ENCODE data around the gene IL12RB2. TPM values are rescaled to one million over a fixed set of nuclear protein-coding genes. Genes with fewer than 3 reads are reported as not detected.

IL12RB2 gene
- total and polyA plus RNA-seq, 2 of the 13 experiments (the other 11 are each of a cell fraction or from before 2014, with no cell fraction given) = not detected

DNA sequence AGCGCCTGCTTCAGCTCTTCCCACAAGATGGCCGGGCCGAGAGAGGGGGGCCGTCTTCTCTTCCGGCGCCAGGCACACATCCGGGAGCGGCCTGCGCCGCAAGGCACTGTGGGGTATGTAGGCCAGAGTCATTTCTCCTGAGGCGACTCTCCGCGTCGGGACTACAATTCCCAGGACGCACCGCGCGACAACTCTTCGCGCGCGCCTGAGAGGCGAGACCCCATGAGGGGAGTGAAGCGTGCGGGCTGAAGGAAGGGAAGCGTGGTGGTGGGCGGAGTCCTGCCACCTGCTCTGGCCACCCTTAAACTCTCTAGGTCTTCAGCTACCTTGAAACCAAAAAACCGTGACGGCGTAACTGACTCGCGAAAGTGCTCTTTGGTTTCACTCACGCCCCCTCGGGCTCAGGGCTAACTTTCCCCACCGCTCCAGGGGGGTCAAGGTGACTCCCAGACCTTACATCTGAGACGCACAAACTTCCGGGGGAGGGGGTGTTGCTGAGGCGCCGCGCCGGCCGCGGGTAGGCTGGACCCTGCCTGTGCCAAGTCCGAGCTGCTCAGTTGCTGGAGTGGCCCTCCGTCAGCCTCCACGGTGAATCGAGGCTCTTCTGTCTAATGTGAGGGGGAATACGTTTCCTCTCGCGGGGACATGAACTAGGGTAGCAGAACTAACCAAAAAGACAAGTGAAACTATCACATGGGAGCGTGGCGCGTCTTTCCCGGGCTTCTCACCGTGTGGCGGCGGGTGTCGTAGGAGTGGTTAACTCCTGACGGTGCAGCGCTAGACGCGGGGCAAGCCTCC lies 122.9 kb downstream of the IL12RB2 start, which contains the start of gene SERBP1 (continued):
- TF ChIP-seq ZBTB49 (CRISPR knock-in tag; IDR thresholded peaks at IDR 0.05; ENCODE audit: borderline replicate concordance) (no peak), ZBTB14 (CRISPR knock-in tag; IDR thresholded peaks at IDR 0.05) (no peak), SRSF4 (IDR thresholded peaks at IDR 0.05; ENCODE audit: low read depth, low read length, poor library complexity, severe bottlenecking) (no peak), KAT8 (CRISPR knock-in tag; IDR thresholded peaks at IDR 0.05) (peak; percentile 84), TOE1 (CRISPR knock-in tag; IDR thresholded peaks at IDR 0.05) (no peak), ZNF263 (CRISPR knock-in tag; IDR thresholded peaks at IDR 0.05) (no peak), CREB1 (IDR thresholded peaks at IDR 0.05) (peak; percentile 58; the same call in 1 of the 2 replicates), CREB1 (CRISPR knock-in tag; IDR thresholded peaks at IDR 0.05) (peak; percentile 88), PRPF4 (IDR thresholded peaks at IDR 0.05; ENCODE audit: low read depth, low read length, poor library complexity, severe bottlenecking) (no peak), ZNF776 (CRISPR knock-in tag; IDR thresholded peaks at IDR 0.05) (0 out of 2 replicates have a peak, but pooled peaks have one; percentile 47), CBX1 (IDR thresholded peaks at IDR 0.05; ENCODE audit: low read depth) (no peak), IRF2 (CRISPR knock-in tag; IDR thresholded peaks at IDR 0.05) (peak; percentile 39), ZNF260 (CRISPR knock-in tag; IDR thresholded peaks at IDR 0.05; ENCODE audit: borderline replicate concordance, low read depth) (no peak), ATF2 (CRISPR knock-in tag; IDR thresholded peaks at IDR 0.05) (peak; percentile 80; the same call in 1 of the 2 replicates), SNAI1 (CRISPR knock-in tag; IDR thresholded peaks at IDR 0.05; ENCODE audit: borderline replicate concordance) (peak; percentile 61), LRRFIP1 (CRISPR knock-in tag; conservative IDR thresholded peaks at IDR 0.05) (no peak), ZNF792 (CRISPR knock-in tag; IDR thresholded peaks at IDR 0.05) (no peak)
- TF ChIP-seq, protein P1, sequence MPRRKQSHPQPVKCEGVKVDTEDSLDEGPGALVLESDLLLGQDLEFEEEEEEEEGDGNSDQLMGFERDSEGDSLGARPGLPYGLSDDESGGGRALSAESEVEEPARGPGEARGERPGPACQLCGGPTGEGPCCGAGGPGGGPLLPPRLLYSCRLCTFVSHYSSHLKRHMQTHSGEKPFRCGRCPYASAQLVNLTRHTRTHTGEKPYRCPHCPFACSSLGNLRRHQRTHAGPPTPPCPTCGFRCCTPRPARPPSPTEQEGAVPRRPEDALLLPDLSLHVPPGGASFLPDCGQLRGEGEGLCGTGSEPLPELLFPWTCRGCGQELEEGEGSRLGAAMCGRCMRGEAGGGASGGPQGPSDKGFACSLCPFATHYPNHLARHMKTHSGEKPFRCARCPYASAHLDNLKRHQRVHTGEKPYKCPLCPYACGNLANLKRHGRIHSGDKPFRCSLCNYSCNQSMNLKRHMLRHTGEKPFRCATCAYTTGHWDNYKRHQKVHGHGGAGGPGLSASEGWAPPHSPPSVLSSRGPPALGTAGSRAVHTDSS (CRISPR knock-in tag; conservative IDR thresholded peaks at IDR 0.05) = no peak
- TF ChIP-seq, protein P2, sequence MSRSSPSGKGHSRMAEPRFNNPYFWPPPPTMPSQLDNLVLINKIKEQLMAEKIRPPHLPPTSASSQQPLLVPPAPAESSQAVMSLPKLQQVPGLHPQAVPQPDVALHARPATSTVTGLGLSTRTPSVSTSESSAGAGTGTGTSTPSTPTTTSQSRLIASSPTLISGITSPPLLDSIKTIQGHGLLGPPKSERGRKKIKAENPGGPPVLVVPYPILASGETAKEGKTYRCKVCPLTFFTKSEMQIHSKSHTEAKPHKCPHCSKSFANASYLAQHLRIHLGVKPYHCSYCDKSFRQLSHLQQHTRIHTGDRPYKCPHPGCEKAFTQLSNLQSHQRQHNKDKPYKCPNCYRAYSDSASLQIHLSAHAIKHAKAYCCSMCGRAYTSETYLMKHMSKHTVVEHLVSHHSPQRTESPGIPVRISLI (CRISPR knock-in tag; IDR thresholded peaks at IDR 0.05; ENCODE audit: borderline replicate concordance) = no peak; the same call in 1 of the 2 replicates
